Fibroblast of mammary gland (primary cell): ENCODE measurements around the gene IFT25.
A peak's percentile ranks its signal among the peaks of the same experiment; 100 is the strongest.

ENCODE experiments used
- DNase-seq: peaks from one replicate; pipeline ENCODE4 v3.0.0-alpha.2; 2010; ENCODE audit warnings: low read depth
- H3K4me3 ChIP-seq: 2 replicates; pipeline ENCODE4 v1.5.1; 2011; ENCODE audit warnings: low read depth, mild to moderate bottlenecking, low read length, moderate library complexity; ENCODE audit not compliant: control insufficient read depth
- CTCF ChIP-seq: conservative IDR thresholded peaks from 2 replicates; pipeline ENCODE4 v1.5.1; 2011; ENCODE audit warnings: low read depth, low read length, inconsistent platforms; ENCODE audit not compliant: control insufficient read depth, insufficient read depth

Gene IFT25

GRCh38 chr1:53929246-53929960, 16.1 kb downstream of the IFT25 start:
- no peak overlapping the region for H3K4me3 ChIP-seq
- DNase-seq: no peak
- no peak for TF ChIP-seq CTCF

- DNase-seq: no peak
- TF ChIP-seq CTCF: no peak
- no peak overlapping the region for H3K4me3 ChIP-seq
Measured at GRCh38 chr1:53927376-53927881, 18.1 kb downstream of the IFT25 start.

DNA sequence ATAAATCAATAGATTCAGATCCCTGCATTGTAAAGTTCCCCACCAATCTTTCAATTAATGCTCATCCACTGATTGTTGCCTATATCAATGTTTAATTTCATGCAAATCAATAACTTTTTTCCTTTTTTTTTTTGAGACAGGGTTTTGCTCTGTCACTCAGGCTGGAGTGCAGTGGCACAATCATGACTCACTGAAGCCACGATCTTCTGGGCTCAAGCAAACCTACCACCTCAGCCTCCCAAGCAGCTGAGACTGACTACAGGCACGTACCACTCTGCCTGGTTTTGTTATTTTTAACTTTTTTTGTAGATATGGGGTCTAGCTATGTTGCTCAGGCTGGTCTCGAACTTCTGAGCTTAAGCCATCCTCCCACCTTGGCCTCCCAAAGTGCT, 25.8 kb downstream of the IFT25 start:
- H3K4me3 ChIP-seq: no peak overlapping the region
- no peak for TF ChIP-seq CTCF
- DNase-seq: peak; percentile 19

DNA sequence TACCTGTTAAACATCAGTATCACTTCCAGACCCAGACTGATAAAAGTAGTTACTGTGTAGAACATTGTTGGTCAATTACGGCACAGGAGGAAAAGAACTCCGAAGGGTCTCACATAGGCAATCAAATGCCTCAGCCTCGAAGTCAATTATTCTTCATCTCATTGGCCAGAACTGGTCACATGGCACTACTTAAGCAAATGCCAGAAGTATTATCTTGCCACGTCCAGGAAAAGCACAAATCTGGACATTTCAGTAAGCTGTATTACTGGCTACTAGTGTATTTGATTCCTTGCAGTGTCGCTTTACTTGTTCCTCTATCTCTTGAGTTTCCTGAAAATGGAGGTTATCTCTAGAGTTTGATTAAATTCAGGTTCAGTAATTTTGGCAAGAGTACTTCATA, 27.2 kb downstream of the IFT25 start:
- no peak for DNase-seq
- H3K4me3 ChIP-seq: no peak overlapping the region
- TF ChIP-seq CTCF: no peak

DNA sequence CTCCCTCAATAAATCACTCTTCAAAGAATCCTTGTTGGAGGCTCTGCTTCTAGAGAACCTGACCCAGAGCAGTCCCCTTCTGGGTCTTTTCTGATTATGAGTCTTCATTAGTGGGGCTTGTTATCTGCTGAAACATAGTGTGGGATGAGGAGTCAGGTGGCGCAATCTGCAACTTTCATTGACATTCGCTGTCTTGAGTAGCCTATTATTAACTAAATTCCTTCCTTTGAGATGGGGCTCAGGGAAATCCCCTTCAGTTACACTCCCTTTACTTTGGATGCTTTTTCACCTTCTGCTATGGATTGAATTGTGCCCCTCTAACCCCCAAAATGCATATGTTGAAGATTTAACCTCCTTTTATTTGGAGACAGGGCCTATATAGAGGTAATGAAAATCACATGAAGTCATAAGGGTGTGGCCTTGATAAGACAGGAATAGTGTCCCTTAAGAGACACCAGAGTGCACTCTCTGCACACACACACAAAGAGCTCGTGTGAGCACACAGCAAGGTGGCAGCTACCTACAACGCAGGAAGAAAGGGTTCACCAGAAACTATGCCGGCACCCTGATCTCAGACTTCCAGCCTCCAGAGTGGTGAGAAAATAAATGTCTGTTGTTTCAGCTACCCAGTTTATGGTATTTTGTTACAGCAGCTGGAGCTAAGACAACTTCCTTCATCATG, 32.0 kb downstream of the IFT25 start:
- no peak for TF ChIP-seq CTCF
- no peak overlapping the region for H3K4me3 ChIP-seq
- DNase-seq: no peak

DNA sequence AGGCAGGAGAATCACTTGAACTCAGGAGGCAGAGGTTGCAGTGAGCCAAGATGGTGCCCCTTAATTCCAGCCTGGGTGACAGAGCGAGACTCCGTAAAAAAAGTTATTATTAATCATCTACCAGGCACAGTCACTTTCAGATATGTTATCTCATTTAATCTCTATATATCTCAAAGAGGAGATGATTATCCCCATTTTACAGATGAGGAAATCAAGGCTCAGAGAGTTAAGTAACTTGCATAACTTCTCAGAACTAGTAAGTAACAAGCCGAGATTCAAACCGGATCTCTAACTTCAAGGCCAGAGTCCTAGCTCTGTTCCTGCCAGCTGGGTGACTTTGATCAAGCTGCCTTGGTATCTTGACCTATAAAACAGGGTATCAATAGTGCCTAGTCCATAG, 34.1 kb downstream of the IFT25 start:
- no peak overlapping the region for H3K4me3 ChIP-seq
- TF ChIP-seq CTCF: no peak
- DNase-seq: no peak

DNA sequence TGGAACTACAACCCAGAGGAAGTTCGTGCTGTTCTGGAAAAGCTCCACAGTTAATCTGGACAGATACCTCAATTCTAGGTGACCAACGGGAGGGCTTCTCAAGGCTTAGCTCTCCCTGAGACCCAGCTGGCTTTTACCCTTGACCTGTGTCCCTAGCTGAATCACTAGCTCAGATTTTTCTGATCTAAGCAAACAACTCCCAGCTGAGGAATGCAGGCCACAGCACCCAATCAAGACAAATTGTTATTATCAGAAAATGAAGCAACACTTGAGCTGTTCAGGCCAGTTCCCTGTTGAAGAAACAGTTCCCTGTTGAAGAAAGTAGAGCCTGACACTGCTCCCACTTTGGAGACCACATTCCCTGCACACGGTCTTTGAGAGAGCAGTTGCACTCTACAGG, 35.6 kb downstream of the IFT25 start:
- H3K4me3 ChIP-seq: no peak overlapping the region
- no peak for DNase-seq
- no peak for TF ChIP-seq CTCF
